LNCaP clone FGC (cell line): ENCODE data around the gene CNOT4.
A peak's percentile ranks its signal among the peaks of the same experiment; 100 is the strongest.

Experiments
- DNase-seq: peaks from one replicate; pipeline ENCODE4 v3.0.0-alpha.2; 2011; ENCODE audit warnings: low read depth
- H3K4me3 ChIP-seq: 2 replicates; pipeline ENCODE4 v1.5.1; 2011; ENCODE audit warnings: mild to moderate bottlenecking, low read depth, low read length, control low read depth
- CTCF ChIP-seq: IDR thresholded peaks from 2 replicates; pipeline ENCODE4 v1.5.1; 2012; ENCODE audit warnings: mild to moderate bottlenecking; ENCODE audit not compliant: control insufficient read depth, insufficient read depth; ENCODE audit errors: extremely low read depth

CNOT4 gene

DNA sequence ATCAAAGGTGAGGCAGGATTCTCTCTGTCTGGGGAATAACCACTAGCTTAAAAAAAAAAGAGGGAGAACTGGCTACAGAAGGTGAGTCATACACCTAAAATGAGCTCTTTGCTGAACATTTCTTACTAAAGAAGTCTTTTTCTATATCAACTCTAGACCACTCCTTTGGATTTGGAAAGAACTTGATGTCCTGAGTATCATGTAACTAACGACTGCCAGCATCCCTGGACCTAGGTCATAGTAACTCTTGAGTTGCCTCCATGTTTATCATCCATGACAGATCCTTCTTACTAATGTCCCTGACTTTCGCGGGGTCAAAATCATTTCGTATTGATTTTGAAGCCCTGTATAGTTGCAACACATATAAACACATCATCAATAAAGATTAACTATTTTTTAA, 89.1 kb downstream of the CNOT4 start:
- no peak overlapping the region for H3K4me3 ChIP-seq
- no peak for DNase-seq
- TF ChIP-seq CTCF: no peak

GRCh38 chr7:135416431-135416830, 93.5 kb downstream of the CNOT4 start:
- no peak overlapping the region for H3K4me3 ChIP-seq
- DNase-seq: no peak

DNA sequence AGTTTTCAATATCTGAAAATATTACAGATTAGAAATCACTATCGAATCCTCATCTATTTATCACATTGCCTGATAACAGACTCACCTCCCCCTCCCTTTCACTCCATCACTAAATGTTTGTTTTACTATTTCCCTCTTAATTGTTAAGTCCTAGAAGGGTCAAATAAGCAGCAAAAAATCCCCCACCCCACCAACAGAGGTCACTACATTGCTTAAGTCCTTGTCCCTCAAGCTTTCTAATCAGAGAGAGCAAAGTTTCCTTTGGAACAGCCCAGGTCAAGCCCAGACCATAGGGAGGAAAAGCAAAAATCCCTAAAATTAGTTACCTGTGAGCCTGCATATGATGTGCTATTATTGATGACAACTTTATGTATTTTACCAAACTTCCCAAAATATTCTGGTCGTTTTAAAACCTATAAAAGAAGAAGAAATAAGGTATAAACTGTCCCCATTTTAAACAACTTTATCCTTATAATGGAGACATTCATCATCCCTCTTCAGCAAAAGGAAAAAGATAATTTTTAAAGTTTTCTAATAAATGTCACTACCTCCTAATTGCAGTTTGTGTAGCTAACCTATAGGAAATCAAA, 95.0 kb downstream of the CNOT4 start:
- H3K4me3 ChIP-seq: no peak overlapping the region
- TF ChIP-seq CTCF: peak; percentile 61
- DNase-seq: peak; percentile 59

More at GRCh38 chr7:135416431-135416830, 93.5 kb downstream of the CNOT4 start:
- TF ChIP-seq CTCF: no peak

DNA sequence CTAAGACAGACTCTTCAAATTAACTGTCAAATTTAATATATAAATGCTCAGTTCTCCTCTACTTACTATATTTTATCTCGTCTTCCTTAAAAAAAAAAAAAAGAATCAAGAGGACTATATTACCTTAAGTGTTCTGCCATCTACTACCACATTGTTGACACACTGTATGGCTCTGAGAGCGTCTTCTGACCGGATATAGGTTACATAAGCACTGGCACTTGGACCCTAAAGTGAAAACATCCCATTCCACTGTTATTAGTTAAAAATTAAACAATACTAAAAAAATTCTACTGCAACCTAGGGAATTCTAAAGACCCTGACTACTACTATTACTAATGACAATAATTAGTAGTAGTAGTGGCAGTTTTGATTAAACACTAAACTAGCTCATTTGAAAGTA, 95.7 kb downstream of the CNOT4 start:
- DNase-seq: no peak
- H3K4me3 ChIP-seq: no peak overlapping the region
- TF ChIP-seq CTCF: no peak

DNA sequence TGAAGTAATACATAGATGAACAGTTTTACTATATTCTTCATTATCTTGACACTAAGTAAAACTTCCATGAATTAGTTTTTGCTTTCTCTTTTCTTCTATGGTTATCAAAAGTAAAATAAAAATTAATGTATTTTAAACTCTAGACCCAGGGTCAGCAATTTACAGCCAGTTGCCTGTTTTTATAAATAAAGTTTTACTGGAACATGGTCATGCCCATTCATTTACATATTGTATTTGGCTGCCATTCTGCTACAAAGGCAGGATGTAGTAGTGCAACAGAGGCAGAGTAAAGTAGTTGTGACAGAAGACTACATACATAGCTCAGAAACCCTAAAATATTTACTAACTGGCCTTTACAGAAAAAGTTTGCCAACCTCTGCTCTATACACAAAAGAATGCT, 98.8 kb downstream of the CNOT4 start:
- DNase-seq: no peak
- TF ChIP-seq CTCF: no peak
- H3K4me3 ChIP-seq: no peak overlapping the region

GRCh38 chr7:135410543-135410942, 99.4 kb downstream of the CNOT4 start:
- DNase-seq: no peak
- no peak overlapping the region for H3K4me3 ChIP-seq
- no peak for TF ChIP-seq CTCF

DNA sequence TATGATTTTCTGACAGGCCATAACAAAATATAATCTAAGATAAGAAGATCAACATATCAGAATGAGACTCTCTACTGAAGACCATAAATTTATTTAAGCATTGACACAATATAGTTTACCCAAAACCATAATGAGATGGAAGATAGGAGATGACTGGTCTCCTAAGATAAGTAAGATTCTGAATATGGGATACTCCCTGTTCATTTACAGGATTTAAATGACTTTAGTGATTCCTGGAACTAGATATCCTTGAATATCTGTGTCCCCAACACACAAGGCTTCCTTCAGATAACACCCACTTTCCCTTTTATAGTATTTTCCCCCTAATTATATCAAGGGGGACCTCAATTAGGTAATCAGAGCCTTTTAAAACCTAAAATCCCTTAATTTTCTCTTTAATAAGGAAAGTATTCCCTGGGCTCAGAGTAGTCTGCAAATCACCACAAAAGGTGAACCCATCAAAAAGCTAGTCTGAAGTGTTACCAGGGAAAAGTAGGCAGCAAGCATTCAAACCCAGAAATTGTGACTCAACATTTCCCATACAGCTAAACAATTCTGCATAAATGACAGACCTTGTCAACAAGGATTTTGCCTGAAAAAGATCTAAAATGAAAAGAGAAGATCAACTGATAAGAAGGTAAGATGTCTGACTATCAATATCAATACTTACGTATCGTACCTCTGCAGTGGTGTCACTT, 99.9 kb downstream of the CNOT4 start:
- no peak for TF ChIP-seq CTCF
- no peak for DNase-seq
- H3K4me3 ChIP-seq: no peak overlapping the region
